Non-pigmented ciliary epithelial cell (primary cell): ENCODE results near the gene LAMA2.
"Not testable (repeated sequence)": the region's sequence is repeated elsewhere in the genome, so short reads cannot be mapped to it uniquely, and the experiment has no call there.

ENCODE experiments used
- DNase-seq: peaks from one replicate; pipeline ENCODE4 v3.0.0-alpha.2; 2010; ENCODE audit warnings: low read depth

LAMA2 gene

GRCh38 chr6:129088481-129088880, 205.5 kb downstream of the LAMA2 start:
- DNase-seq: not testable (repeated sequence)

- DNase-seq: no peak
Observed at GRCh38 chr6:129089357-129089756, 206.4 kb downstream of the LAMA2 start.

- no peak for DNase-seq
Observed at GRCh38 chr6:129094147-129094546, 211.2 kb downstream of the LAMA2 start.

- no peak for DNase-seq
Observed at GRCh38 chr6:129096651-129097290, 213.8 kb downstream of the LAMA2 start.

GRCh38 chr6:129098061-129098553, 215.2 kb downstream of the LAMA2 start:
- no peak for DNase-seq

GRCh38 chr6:129099696-129100095, 216.8 kb downstream of the LAMA2 start:
- no peak for DNase-seq

GRCh38 chr6:129100164-129100563, 217.2 kb downstream of the LAMA2 start:
- no peak for DNase-seq

- no peak for DNase-seq
Observed at GRCh38 chr6:129102741-129103140, 219.8 kb downstream of the LAMA2 start.

GRCh38 chr6:129104131-129104530, 221.2 kb downstream of the LAMA2 start:
- peak; percentile 22 for DNase-seq

GRCh38 chr6:129104560-129104959, 221.6 kb downstream of the LAMA2 start:
- no peak for DNase-seq

- DNase-seq: no peak
Observed at GRCh38 chr6:129105035-129105434, 222.1 kb downstream of the LAMA2 start.

- no peak for DNase-seq
Observed at GRCh38 chr6:129105793-129106192, 222.9 kb downstream of the LAMA2 start.

- no peak for DNase-seq
Observed at GRCh38 chr6:129108337-129108736, 225.4 kb downstream of the LAMA2 start.

- DNase-seq: no peak
Observed at GRCh38 chr6:129110690-129111343, 227.9 kb downstream of the LAMA2 start.

- DNase-seq: no peak
Observed at GRCh38 chr6:129111346-129111745, 228.4 kb downstream of the LAMA2 start.

- DNase-seq: no peak
Observed at GRCh38 chr6:129111853-129112252, 228.9 kb downstream of the LAMA2 start.

GRCh38 chr6:129112591-129112990, 229.7 kb downstream of the LAMA2 start:
- DNase-seq: no peak

GRCh38 chr6:129113637-129114036, 230.7 kb downstream of the LAMA2 start:
- DNase-seq: no peak

GRCh38 chr6:129114636-129115391, 231.9 kb downstream of the LAMA2 start:
- no peak for DNase-seq

GRCh38 chr6:129115471-129115870, 232.5 kb downstream of the LAMA2 start:
- DNase-seq: no peak

- DNase-seq: no peak
Observed at GRCh38 chr6:129117355-129117754, 234.4 kb downstream of the LAMA2 start.

GRCh38 chr6:129120856-129121638, 238.1 kb downstream of the LAMA2 start:
- no peak for DNase-seq
